ENCODE data around the gene IFIT3. TPM values are rescaled to one million over a fixed set of nuclear protein-coding genes. Genes with fewer than 3 reads are reported as not detected.

The IFIT3 gene
- total and polyA plus RNA-seq, 2 donors (not counting 1 experiment from before 2014, with no cell fraction given): 33.5 to 62.9 TPM

GRCh38 chr10:89360157-89360556 lies 32.4 kb downstream of the IFIT3 start:
- Histone ChIP-seq H3K9me3 (ENCODE audit: control insufficient read depth, insufficient read depth, low read depth, low read length) (no peaks in the 10 kb centered on the region), H3K27me3 (ENCODE audit: control insufficient read depth, insufficient read depth, low read length) (no peaks in the 10 kb centered on the region), H3K9ac (ENCODE audit: insufficient read depth, low read length) (no peak overlapping the region), H3K4me1 (ENCODE audit: control insufficient read depth, extremely low read depth, insufficient read depth, low read length) (peaks cover 12% of the 10 kb centered on the region), H3K4me3 (replicated peaks in 1 of 4; ENCODE audit: control extremely low read depth in 1 of 4, insufficient read depth in 1 of 4, low read depth in 3 of 4, low read length in 4 of 4) (no peak overlapping the region), H3K79me2 (ENCODE audit: control insufficient read depth, insufficient read depth, low read length) (no peaks in the 10 kb centered on the region), H4K20me1 (ENCODE audit: control insufficient read depth, extremely low read depth, insufficient read depth, low read length) (no peaks in the 10 kb centered on the region), H3K36me3 (ENCODE audit: control insufficient read depth, insufficient read depth, low read length) (no peaks in the 10 kb centered on the region), H3K27ac (ENCODE audit: insufficient read depth, low read length) (no peak overlapping the region), H3K4me2 (ENCODE audit: extremely low read depth, insufficient read depth, low read length) (no peak overlapping the region), H2AFZ (ENCODE audit: low read length) (no peak overlapping the region)
- no peak for DNase-seq (ENCODE audit: low read depth in 2 of 2)
- TF ChIP-seq, protein P1, sequence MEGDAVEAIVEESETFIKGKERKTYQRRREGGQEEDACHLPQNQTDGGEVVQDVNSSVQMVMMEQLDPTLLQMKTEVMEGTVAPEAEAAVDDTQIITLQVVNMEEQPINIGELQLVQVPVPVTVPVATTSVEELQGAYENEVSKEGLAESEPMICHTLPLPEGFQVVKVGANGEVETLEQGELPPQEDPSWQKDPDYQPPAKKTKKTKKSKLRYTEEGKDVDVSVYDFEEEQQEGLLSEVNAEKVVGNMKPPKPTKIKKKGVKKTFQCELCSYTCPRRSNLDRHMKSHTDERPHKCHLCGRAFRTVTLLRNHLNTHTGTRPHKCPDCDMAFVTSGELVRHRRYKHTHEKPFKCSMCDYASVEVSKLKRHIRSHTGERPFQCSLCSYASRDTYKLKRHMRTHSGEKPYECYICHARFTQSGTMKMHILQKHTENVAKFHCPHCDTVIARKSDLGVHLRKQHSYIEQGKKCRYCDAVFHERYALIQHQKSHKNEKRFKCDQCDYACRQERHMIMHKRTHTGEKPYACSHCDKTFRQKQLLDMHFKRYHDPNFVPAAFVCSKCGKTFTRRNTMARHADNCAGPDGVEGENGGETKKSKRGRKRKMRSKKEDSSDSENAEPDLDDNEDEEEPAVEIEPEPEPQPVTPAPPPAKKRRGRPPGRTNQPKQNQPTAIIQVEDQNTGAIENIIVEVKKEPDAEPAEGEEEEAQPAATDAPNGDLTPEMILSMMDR (conservative IDR thresholded peaks at IDR 0.05 in 1 of 2, IDR thresholded peaks at IDR 0.05 in 1 of 2; ENCODE audit: low read depth in 1 of 2, low read length in 2 of 2): no peak
- TF ChIP-seq EZH2 (IDR thresholded peaks at IDR 0.05; ENCODE audit: low read length, missing control alignments): no peak

GRCh38 chr10:89362929-89363328 lies 35.1 kb downstream of the IFIT3 start:
- Histone ChIP-seq H3K4me3 (replicated peaks in 1 of 4; ENCODE audit: control extremely low read depth in 1 of 4, insufficient read depth in 1 of 4, low read depth in 3 of 4, low read length in 4 of 4) (no peak overlapping the region), H4K20me1 (ENCODE audit: control insufficient read depth, extremely low read depth, insufficient read depth, low read length) (no peaks in the 10 kb centered on the region), H2AFZ (ENCODE audit: low read length) (no peak overlapping the region), H3K36me3 (ENCODE audit: control insufficient read depth, insufficient read depth, low read length) (no peaks in the 10 kb centered on the region), H3K4me2 (ENCODE audit: extremely low read depth, insufficient read depth, low read length) (no peak overlapping the region), H3K27me3 (ENCODE audit: control insufficient read depth, insufficient read depth, low read length) (no peaks in the 10 kb centered on the region), H3K4me1 (ENCODE audit: control insufficient read depth, extremely low read depth, insufficient read depth, low read length) (no peaks in the 10 kb centered on the region), H3K27ac (ENCODE audit: insufficient read depth, low read length) (no peak overlapping the region), H3K79me2 (ENCODE audit: control insufficient read depth, insufficient read depth, low read length) (no peaks in the 10 kb centered on the region), H3K9ac (ENCODE audit: insufficient read depth, low read length) (no peak overlapping the region), H3K9me3 (ENCODE audit: control insufficient read depth, insufficient read depth, low read depth, low read length) (no peaks in the 10 kb centered on the region)
- no peak for DNase-seq (ENCODE audit: low read depth in 2 of 2)
- no peak for TF ChIP-seq EZH2 (IDR thresholded peaks at IDR 0.05; ENCODE audit: low read length, missing control alignments)

DNA sequence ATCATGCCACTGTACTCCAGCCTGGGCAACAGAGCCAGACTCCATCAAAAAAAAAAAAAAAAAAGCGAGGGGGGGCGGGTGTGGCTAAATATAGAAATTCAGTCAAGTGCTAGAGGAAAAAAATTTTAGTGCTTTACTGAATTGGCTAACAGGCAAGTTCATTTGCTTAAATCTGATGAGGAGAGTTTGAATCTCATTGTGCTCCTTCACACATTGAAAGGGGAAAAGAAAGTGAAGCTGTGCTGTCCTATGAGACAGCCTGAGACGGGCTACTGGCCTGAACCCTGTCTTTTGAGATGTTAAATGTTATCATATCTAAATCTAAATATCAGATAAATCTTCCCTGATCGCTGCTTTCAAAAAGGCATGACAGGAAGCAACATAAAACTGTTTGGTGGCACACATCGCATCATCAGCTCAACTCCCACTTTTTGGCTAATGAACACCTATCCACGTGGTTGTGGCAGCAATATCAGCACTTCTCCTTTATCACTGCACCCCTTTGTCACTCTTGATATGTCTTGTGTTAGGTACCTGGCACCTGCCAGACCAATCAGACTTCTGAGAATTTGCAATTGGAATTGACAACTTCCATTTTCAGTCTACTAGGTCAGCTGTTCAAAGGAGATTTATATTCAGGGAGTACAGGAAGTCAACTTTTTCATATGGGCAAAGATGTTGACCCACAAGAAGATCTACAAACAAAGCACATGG lies 36.1 kb downstream of the IFIT3 start:
- Histone ChIP-seq H3K4me2 (ENCODE audit: extremely low read depth, insufficient read depth, low read length) (no peak overlapping the region), H3K27me3 (ENCODE audit: control insufficient read depth, insufficient read depth, low read length) (no peaks in the 10 kb centered on the region), H3K9me3 (ENCODE audit: control insufficient read depth, insufficient read depth, low read depth, low read length) (no peaks in the 10 kb centered on the region), H3K79me2 (ENCODE audit: control insufficient read depth, insufficient read depth, low read length) (no peaks in the 10 kb centered on the region), H3K4me1 (ENCODE audit: control insufficient read depth, extremely low read depth, insufficient read depth, low read length) (no peaks in the 10 kb centered on the region), H3K27ac (ENCODE audit: insufficient read depth, low read length) (no peak overlapping the region), H3K36me3 (ENCODE audit: control insufficient read depth, insufficient read depth, low read length) (no peaks in the 10 kb centered on the region), H2AFZ (ENCODE audit: low read length) (no peak overlapping the region), H3K9ac (ENCODE audit: insufficient read depth, low read length) (no peak overlapping the region), H4K20me1 (ENCODE audit: control insufficient read depth, extremely low read depth, insufficient read depth, low read length) (no peaks in the 10 kb centered on the region), H3K4me3 (replicated peaks in 1 of 4; ENCODE audit: control extremely low read depth in 1 of 4, insufficient read depth in 1 of 4, low read depth in 3 of 4, low read length in 4 of 4) (no peak overlapping the region)
- DNase-seq (ENCODE audit: low read depth in 2 of 2): no peak
- no peak for TF ChIP-seq EZH2 (IDR thresholded peaks at IDR 0.05; ENCODE audit: low read length, missing control alignments)
- TF ChIP-seq, protein P1 (conservative IDR thresholded peaks at IDR 0.05 in 1 of 2, IDR thresholded peaks at IDR 0.05 in 1 of 2; ENCODE audit: low read depth in 1 of 2, low read length in 2 of 2): no peak

All from fibroblast of lung (primary cell).